Measurements from ENCODE around the gene KRT78. TPM values are rescaled to one million over a fixed set of nuclear protein-coding genes. Genes with fewer than 3 reads are reported as not detected.

The KRT78 gene
- polyA plus RNA-seq, 4 donors = 0.30 to 1.8 (median 0.54) TPM; not detected in 1

- Histone ChIP-seq H3K36me3 (ENCODE audit: control insufficient read depth in 3 of 3, insufficient read depth in 2 of 3, low read depth in 1 of 3, low read length in 3 of 3) (no peaks in the 10 kb centered on the region), H3K27me3 (ENCODE audit: control insufficient read depth in 3 of 3, insufficient read depth in 3 of 3, low read length in 3 of 3) (peaks cover 0 to 3% (median 2%) of the 10 kb centered on the region in 3 donors), H3K4me1 (ENCODE audit: control insufficient read depth in 3 of 3, insufficient read depth in 2 of 3, low read depth in 1 of 3, low read length in 2 of 3) (peaks cover 0 to 4% (median 0%) of the 10 kb centered on the region in 3 donors), H3K27ac (ENCODE audit: low read depth in 1 of 3, low read length in 2 of 3) (no peak overlapping the region), H3K9me3 (ENCODE audit: control insufficient read depth in 2 of 2, insufficient read depth in 1 of 2, low read depth in 1 of 2, low read length in 1 of 2) (no peaks in the 10 kb centered on the region), H3K4me3 (ENCODE audit: low read depth in 1 of 3, low read length in 3 of 3) (no peak overlapping the region)
- DNase-seq = peak; percentile 25 to 66
- 83 to 86% (median 84%) methylated on average over 17 to 20 of the region's 20 CpGs for WGBS, 3 donors
- FAIRE-seq = no peak
These were observed 15.5 kb downstream of the KRT78 start for GRCh38 chr12:52832985-52833905.

- no peak for DNase-seq
- Histone ChIP-seq H3K36me3 (ENCODE audit: control insufficient read depth in 3 of 3, insufficient read depth in 2 of 3, low read depth in 1 of 3, low read length in 3 of 3) (no peaks in the 10 kb centered on the region), H3K4me1 (ENCODE audit: control insufficient read depth in 3 of 3, insufficient read depth in 2 of 3, low read depth in 1 of 3, low read length in 2 of 3) (peaks cover 0 to 4% (median 0%) of the 10 kb centered on the region in 3 donors), H3K4me3 (ENCODE audit: low read depth in 1 of 3, low read length in 3 of 3) (no peak overlapping the region), H3K27ac (ENCODE audit: low read depth in 1 of 3, low read length in 2 of 3) (no peak overlapping the region), H3K27me3 (ENCODE audit: control insufficient read depth in 3 of 3, insufficient read depth in 3 of 3, low read length in 3 of 3) (peaks cover 0 to 2% (median 0%) of the 10 kb centered on the region in 3 donors), H3K9me3 (ENCODE audit: control insufficient read depth in 2 of 2, insufficient read depth in 1 of 2, low read depth in 1 of 2, low read length in 1 of 2) (no peaks in the 10 kb centered on the region)
- WGBS, 3 donors = 56 to 65% (median 59%) methylated on average over 3 of the region's 3 CpGs
- FAIRE-seq = no peak
These were observed 16.3 kb downstream of the KRT78 start for GRCh38 chr12:52832451-52832850.

GRCh38 chr12:52831251-52831650 is 17.5 kb downstream of the KRT78 start:
- no peak for FAIRE-seq

GRCh38 chr12:52829986-52830770 is 18.6 kb downstream of the KRT78 start:
- 75 to 84% (median 81%) methylated on average over 8 of the region's 8 CpGs for WGBS, 3 donors
- H3K36me3 ChIP-seq (ENCODE audit: control insufficient read depth in 3 of 3, insufficient read depth in 2 of 3, low read depth in 1 of 3, low read length in 3 of 3) = no peaks in the 10 kb centered on the region
- no peaks in the 10 kb centered on the region for H3K27me3 ChIP-seq (ENCODE audit: control insufficient read depth in 3 of 3, insufficient read depth in 3 of 3, low read length in 3 of 3)
- FAIRE-seq (no peak), DNase-seq (no peak)
- H3K4me3 ChIP-seq (ENCODE audit: low read depth in 1 of 3, low read length in 3 of 3) = no peak overlapping the region
- no peaks in the 10 kb centered on the region for H3K9me3 ChIP-seq (ENCODE audit: control insufficient read depth in 2 of 2, insufficient read depth in 1 of 2, low read depth in 1 of 2, low read length in 1 of 2)
- no peak overlapping the region for H3K27ac ChIP-seq (ENCODE audit: low read depth in 1 of 3, low read length in 2 of 3)
- H3K4me1 ChIP-seq (ENCODE audit: control insufficient read depth in 3 of 3, insufficient read depth in 2 of 3, low read depth in 1 of 3, low read length in 2 of 3) = peaks cover 0 to 4% (median 0%) of the 10 kb centered on the region in 3 donors

More at GRCh38 chr12:52831251-52831650, 17.5 kb downstream of the KRT78 start:
- H3K4me1 ChIP-seq (ENCODE audit: control insufficient read depth in 3 of 3, insufficient read depth in 2 of 3, low read depth in 1 of 3, low read length in 2 of 3) = peaks cover 0 to 4% (median 0%) of the 10 kb centered on the region in 3 donors
- H3K27me3 ChIP-seq (ENCODE audit: control insufficient read depth in 3 of 3, insufficient read depth in 3 of 3, low read length in 3 of 3) = peaks cover 0 to 2% (median 0%) of the 10 kb centered on the region in 3 donors
- H3K27ac ChIP-seq (ENCODE audit: low read depth in 1 of 3, low read length in 2 of 3) = no peak overlapping the region
- DNase-seq = no peak
- no peaks in the 10 kb centered on the region for H3K36me3 ChIP-seq (ENCODE audit: control insufficient read depth in 3 of 3, insufficient read depth in 2 of 3, low read depth in 1 of 3, low read length in 3 of 3)
- H3K9me3 ChIP-seq (ENCODE audit: control insufficient read depth in 2 of 2, insufficient read depth in 1 of 2, low read depth in 1 of 2, low read length in 1 of 2) = no peaks in the 10 kb centered on the region
- no peak overlapping the region for H3K4me3 ChIP-seq (ENCODE audit: low read depth in 1 of 3, low read length in 3 of 3)
- WGBS, 3 donors = 84 to 90% (median 86%) methylated on average over 7 of the region's 7 CpGs

GRCh38 chr12:52828591-52829021 is 20.2 kb downstream of the KRT78 start:
- no peak overlapping the region for H3K4me3 ChIP-seq (ENCODE audit: low read depth in 1 of 3, low read length in 3 of 3)
- no peaks in the 10 kb centered on the region for H3K27me3 ChIP-seq (ENCODE audit: control insufficient read depth in 3 of 3, insufficient read depth in 3 of 3, low read length in 3 of 3)
- no peak overlapping the region for H3K27ac ChIP-seq (ENCODE audit: low read depth in 1 of 3, low read length in 2 of 3)
- FAIRE-seq (no peak), DNase-seq (no peak)
- no peaks in the 10 kb centered on the region for H3K36me3 ChIP-seq (ENCODE audit: control insufficient read depth in 3 of 3, insufficient read depth in 2 of 3, low read depth in 1 of 3, low read length in 3 of 3)
- 26 to 41% (median 40%) methylated on average over 2 of the region's 2 CpGs for WGBS, 3 donors
- H3K9me3 ChIP-seq (ENCODE audit: control insufficient read depth in 2 of 2, insufficient read depth in 1 of 2, low read depth in 1 of 2, low read length in 1 of 2) = no peaks in the 10 kb centered on the region
- H3K4me1 ChIP-seq (ENCODE audit: control insufficient read depth in 3 of 3, insufficient read depth in 2 of 3, low read depth in 1 of 3, low read length in 2 of 3) = peaks cover 0 to 4% (median 0%) of the 10 kb centered on the region in 3 donors

GRCh38 chr12:52828156-52828555 is 20.6 kb downstream of the KRT78 start:
- Histone ChIP-seq H3K27ac (ENCODE audit: low read depth in 1 of 3, low read length in 2 of 3) (no peak overlapping the region), H3K9me3 (ENCODE audit: control insufficient read depth in 2 of 2, insufficient read depth in 1 of 2, low read depth in 1 of 2, low read length in 1 of 2) (no peaks in the 10 kb centered on the region), H3K27me3 (ENCODE audit: control insufficient read depth in 3 of 3, insufficient read depth in 3 of 3, low read length in 3 of 3) (no peaks in the 10 kb centered on the region), H3K36me3 (ENCODE audit: control insufficient read depth in 3 of 3, insufficient read depth in 2 of 3, low read depth in 1 of 3, low read length in 3 of 3) (no peaks in the 10 kb centered on the region), H3K4me3 (ENCODE audit: low read depth in 1 of 3, low read length in 3 of 3) (no peak overlapping the region), H3K4me1 (ENCODE audit: control insufficient read depth in 3 of 3, insufficient read depth in 2 of 3, low read depth in 1 of 3, low read length in 2 of 3) (peaks cover 0 to 3% (median 0%) of the 10 kb centered on the region in 3 donors)
- no peak for DNase-seq
- FAIRE-seq = no peak

GRCh38 chr12:52827499-52828090 is 21.2 kb downstream of the KRT78 start:
- Histone ChIP-seq H3K4me3 (ENCODE audit: low read depth in 1 of 3, low read length in 3 of 3) (no peak overlapping the region), H3K4me1 (ENCODE audit: control insufficient read depth in 3 of 3, insufficient read depth in 2 of 3, low read depth in 1 of 3, low read length in 2 of 3) (no peaks in the 10 kb centered on the region), H3K27ac (ENCODE audit: low read depth in 1 of 3, low read length in 2 of 3) (no peak overlapping the region), H3K27me3 (ENCODE audit: control insufficient read depth in 3 of 3, insufficient read depth in 3 of 3, low read length in 3 of 3) (no peaks in the 10 kb centered on the region), H3K9me3 (ENCODE audit: control insufficient read depth in 2 of 2, insufficient read depth in 1 of 2, low read depth in 1 of 2, low read length in 1 of 2) (no peaks in the 10 kb centered on the region), H3K36me3 (ENCODE audit: control insufficient read depth in 3 of 3, insufficient read depth in 2 of 3, low read depth in 1 of 3, low read length in 3 of 3) (no peaks in the 10 kb centered on the region)
- DNase-seq (no peak), FAIRE-seq (no peak)
- WGBS, 3 donors = 80 to 86% (median 83%) methylated on average over 6 of the region's 6 CpGs
